ENCODE data around the gene ZZZ3.

DNA sequence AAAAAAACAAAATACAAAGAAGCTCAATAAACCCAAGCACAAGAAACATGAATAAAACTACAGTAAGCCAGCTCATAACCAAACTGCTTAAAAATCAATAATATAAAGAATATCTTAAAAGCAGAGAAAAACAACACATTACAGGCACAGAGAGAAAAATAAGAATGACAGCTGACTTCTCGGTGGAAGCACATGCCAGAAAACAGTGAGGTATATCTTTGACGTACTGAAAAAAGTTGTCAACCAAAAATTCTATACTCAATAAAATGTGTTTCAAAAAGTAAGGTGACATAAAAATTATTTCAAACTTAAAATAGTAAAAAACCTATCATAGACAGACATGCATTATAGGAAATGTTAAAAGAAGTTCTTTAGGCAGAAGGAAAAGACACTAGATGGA is 33.3 kb downstream of the ZZZ3 start:
- TF ChIP-seq, protein P1, sequence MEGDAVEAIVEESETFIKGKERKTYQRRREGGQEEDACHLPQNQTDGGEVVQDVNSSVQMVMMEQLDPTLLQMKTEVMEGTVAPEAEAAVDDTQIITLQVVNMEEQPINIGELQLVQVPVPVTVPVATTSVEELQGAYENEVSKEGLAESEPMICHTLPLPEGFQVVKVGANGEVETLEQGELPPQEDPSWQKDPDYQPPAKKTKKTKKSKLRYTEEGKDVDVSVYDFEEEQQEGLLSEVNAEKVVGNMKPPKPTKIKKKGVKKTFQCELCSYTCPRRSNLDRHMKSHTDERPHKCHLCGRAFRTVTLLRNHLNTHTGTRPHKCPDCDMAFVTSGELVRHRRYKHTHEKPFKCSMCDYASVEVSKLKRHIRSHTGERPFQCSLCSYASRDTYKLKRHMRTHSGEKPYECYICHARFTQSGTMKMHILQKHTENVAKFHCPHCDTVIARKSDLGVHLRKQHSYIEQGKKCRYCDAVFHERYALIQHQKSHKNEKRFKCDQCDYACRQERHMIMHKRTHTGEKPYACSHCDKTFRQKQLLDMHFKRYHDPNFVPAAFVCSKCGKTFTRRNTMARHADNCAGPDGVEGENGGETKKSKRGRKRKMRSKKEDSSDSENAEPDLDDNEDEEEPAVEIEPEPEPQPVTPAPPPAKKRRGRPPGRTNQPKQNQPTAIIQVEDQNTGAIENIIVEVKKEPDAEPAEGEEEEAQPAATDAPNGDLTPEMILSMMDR (IDR thresholded peaks at IDR 0.05) = no peak
- no peak for TF ChIP-seq POLR2A (IDR thresholded peaks at IDR 0.05)
